ENCODE results near the gene DUSP6.

GRCh38 chr12:89340861-89341260 is 11.4 kb downstream of the DUSP6 start:
- TF ChIP-seq, protein P1, sequence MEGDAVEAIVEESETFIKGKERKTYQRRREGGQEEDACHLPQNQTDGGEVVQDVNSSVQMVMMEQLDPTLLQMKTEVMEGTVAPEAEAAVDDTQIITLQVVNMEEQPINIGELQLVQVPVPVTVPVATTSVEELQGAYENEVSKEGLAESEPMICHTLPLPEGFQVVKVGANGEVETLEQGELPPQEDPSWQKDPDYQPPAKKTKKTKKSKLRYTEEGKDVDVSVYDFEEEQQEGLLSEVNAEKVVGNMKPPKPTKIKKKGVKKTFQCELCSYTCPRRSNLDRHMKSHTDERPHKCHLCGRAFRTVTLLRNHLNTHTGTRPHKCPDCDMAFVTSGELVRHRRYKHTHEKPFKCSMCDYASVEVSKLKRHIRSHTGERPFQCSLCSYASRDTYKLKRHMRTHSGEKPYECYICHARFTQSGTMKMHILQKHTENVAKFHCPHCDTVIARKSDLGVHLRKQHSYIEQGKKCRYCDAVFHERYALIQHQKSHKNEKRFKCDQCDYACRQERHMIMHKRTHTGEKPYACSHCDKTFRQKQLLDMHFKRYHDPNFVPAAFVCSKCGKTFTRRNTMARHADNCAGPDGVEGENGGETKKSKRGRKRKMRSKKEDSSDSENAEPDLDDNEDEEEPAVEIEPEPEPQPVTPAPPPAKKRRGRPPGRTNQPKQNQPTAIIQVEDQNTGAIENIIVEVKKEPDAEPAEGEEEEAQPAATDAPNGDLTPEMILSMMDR (IDR thresholded peaks at IDR 0.05; ENCODE audit: low read length) = no peak
- TF ChIP-seq EZH2phosphoT487 (IDR thresholded peaks at IDR 0.05; ENCODE audit: low read length) = no peak
- TF ChIP-seq EZH2 (optimal IDR thresholded peaks at IDR 0.05; ENCODE audit: low read depth, low read length) = no peak
